Measurements from ENCODE around the gene ATR. TPM values are rescaled to one million over a fixed set of nuclear protein-coding genes. Genes with fewer than 3 reads are reported as not detected.

ATR gene
- total RNA-seq, 1 donor from 2014 or later = 8.3 TPM

DNA sequence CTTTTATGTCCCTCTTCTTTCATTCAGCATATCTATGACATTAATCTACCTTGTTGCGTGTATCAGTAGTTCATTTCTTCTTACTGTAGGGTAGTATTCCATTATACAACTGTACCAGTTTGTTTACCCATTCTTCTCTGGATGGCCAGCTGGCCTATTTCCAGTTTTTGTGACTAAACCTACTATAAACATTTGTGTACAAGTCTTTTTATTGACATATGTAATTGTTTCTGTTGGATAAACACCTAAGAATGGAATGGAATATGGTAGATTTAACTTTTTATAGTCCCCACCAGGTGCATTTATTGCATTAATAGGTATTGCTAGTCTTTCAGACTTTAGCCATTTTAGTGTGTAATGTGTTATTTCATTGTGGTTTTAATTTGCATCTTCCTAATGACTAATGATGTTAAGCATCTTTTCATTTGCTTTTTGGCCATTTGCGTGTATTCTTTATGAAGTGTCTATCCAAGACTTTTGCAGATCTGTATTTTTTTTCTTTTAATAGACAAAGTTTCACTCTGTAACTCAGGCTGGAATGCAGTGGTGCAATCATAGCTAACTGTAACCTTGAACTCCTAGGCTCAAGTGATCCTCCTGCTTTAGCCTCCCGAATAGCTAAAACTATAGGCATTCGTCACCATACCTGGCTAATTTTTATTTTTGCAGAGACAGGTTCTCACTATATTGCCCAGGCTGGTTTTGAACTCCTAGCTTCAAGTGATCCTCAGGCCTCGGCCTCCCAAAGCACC is 88.8 kb downstream of the ATR start:
- no peak for DNase-seq (ENCODE audit: low spot score in 2 of 2)
- Histone ChIP-seq H3K27me3 (no peaks in the 10 kb centered on the region), H3K4me1 (no peaks in the 10 kb centered on the region), H3K4me3 (no peak overlapping the region), H3K9me3 (no peaks in the 10 kb centered on the region), H3K27ac (no peak overlapping the region), H3K36me3 (peaks cover 34 to 68% of the 10 kb centered on the region in 2 donors)
- TF ChIP-seq, protein P1, sequence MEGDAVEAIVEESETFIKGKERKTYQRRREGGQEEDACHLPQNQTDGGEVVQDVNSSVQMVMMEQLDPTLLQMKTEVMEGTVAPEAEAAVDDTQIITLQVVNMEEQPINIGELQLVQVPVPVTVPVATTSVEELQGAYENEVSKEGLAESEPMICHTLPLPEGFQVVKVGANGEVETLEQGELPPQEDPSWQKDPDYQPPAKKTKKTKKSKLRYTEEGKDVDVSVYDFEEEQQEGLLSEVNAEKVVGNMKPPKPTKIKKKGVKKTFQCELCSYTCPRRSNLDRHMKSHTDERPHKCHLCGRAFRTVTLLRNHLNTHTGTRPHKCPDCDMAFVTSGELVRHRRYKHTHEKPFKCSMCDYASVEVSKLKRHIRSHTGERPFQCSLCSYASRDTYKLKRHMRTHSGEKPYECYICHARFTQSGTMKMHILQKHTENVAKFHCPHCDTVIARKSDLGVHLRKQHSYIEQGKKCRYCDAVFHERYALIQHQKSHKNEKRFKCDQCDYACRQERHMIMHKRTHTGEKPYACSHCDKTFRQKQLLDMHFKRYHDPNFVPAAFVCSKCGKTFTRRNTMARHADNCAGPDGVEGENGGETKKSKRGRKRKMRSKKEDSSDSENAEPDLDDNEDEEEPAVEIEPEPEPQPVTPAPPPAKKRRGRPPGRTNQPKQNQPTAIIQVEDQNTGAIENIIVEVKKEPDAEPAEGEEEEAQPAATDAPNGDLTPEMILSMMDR (IDR thresholded peaks at IDR 0.05) = no peak
- intact Hi-C loops (cut with DNase I) = no loop called here

GRCh38 chr3:142484912-142485435 is 93.6 kb downstream of the ATR start:
- Histone ChIP-seq H3K4me1 (no peaks in the 10 kb centered on the region), H3K36me3 (peaks cover 47 to 81% of the 10 kb centered on the region in 2 donors)

DNA sequence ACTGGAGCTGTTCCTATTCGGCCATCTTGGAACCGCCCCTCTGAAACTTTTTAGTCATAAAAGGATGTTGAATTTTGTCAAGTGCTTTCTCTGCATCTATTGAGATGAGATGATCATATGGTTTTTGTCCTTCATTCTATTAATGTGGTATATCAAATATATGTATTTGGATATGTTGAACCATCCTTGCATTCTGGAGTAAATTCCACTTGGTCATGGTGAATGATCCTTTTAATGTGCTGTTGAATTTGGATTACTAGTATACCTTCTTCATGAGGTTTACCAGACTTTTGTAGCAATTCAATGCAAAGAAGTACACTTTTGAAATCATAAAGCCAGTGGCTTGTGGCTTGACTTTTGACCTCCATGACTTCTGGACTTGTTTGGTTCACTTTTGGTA is 97.3 kb downstream of the ATR start:
- TF ChIP-seq, protein P1 (IDR thresholded peaks at IDR 0.05) = no peak
- Histone ChIP-seq H3K4me3 (no peak overlapping the region), H3K9me3 (peaks cover 7 to 13% of the 10 kb centered on the region in 2 donors), H3K4me1 (no peaks in the 10 kb centered on the region), H3K27ac (no peak overlapping the region), H3K27me3 (no peaks in the 10 kb centered on the region), H3K36me3 (peaks cover 31 to 49% of the 10 kb centered on the region in 2 donors)
- DNase-seq (ENCODE audit: low spot score in 2 of 2) = no peak
- intact Hi-C loops (cut with DNase I) = no loop called here

More at GRCh38 chr3:142484912-142485435, 93.6 kb downstream of the ATR start:
- Histone ChIP-seq H3K27me3 (no peaks in the 10 kb centered on the region), H3K4me3 (no peak overlapping the region), H3K9me3 (peaks cover 7 to 13% of the 10 kb centered on the region in 2 donors), H3K27ac (no peak overlapping the region)
- TF ChIP-seq, protein P1 (IDR thresholded peaks at IDR 0.05) = no peak
- intact Hi-C loops (cut with DNase I) = no loop called here
- DNase-seq (ENCODE audit: low spot score in 2 of 2) = no peak

DNA sequence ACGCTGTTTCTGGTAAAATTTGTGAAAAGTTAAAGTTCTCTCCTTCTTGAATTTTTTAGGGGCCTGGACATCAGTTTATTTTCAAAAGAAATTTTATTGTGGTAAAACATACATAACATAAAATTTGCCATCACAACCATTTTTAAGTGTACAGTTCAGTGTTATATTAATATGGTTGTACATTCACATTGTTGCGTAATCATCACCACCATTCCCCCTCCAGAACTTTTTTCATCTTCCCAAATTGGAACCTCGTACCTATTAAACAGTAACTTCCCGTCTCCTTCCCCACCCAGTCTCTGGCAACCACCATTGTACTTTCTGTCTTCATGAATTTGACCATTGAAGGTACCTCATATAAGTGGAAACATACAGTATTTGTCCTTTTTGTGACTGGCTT is 107.7 kb downstream of the ATR start:
- TF ChIP-seq, protein P1 (IDR thresholded peaks at IDR 0.05) = no peak
- peaks cover 0 to 4% of the 10 kb centered on the region in 2 donors for H3K36me3 ChIP-seq
- H3K27ac ChIP-seq = no peak overlapping the region
- H3K4me3 ChIP-seq = no peak overlapping the region
- no peaks in the 10 kb centered on the region for H3K27me3 ChIP-seq
- no peaks in the 10 kb centered on the region for H3K4me1 ChIP-seq
- intact Hi-C loops (cut with DNase I) = no loop called here
- H3K9me3 ChIP-seq = peaks cover 0 to 9% of the 10 kb centered on the region in 2 donors
- DNase-seq (ENCODE audit: low spot score in 2 of 2) = no peak

DNA sequence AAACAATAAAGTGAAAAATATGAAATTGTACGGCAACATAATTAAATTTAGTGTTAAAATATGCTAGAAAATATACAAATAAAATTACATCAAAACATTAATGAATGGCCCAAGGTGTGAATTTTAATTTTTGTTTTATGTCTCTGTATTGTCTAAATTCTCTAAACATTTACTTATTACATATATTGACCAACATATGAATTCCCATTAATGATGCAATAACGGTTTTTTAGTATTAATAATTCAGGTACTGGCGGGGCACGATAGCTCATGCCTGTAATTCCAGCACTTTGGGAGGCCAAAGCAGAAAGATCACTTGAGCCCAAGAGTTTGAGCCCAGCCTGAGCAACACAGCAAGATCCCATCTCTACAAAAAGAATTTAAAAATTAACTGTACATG is 110.1 kb downstream of the ATR start:
- Histone ChIP-seq H3K36me3 (peaks cover 0 to 11% of the 10 kb centered on the region in 2 donors), H3K27ac (no peak overlapping the region), H3K27me3 (no peaks in the 10 kb centered on the region), H3K4me3 (no peak overlapping the region), H3K9me3 (peaks cover 0 to 4% of the 10 kb centered on the region in 2 donors), H3K4me1 (no peaks in the 10 kb centered on the region)
- TF ChIP-seq, protein P1 (IDR thresholded peaks at IDR 0.05) = no peak
- DNase-seq (ENCODE audit: low spot score in 2 of 2) = no peak
- intact Hi-C loops (cut with DNase I) = no loop called here
